RWPE2 (cell line): ENCODE results near the gene IL1RN.

Source experiments
- ATAC-seq: fragments of 200-7000 bp; cut with Tn5 transposase; 3 replicates; pipeline ENCODE4 v1.9.1; 2021; ENCODE audit warnings: low read depth
- DNase-seq: peaks from one replicate; pipeline ENCODE4 v3.0.0-alpha.2; 2020; ENCODE audit warnings: low spot score
- H3K27ac ChIP-seq: fragments of 450-650 bp; 2 replicates; pipeline ENCODE4 v1.5.1; 2017; ENCODE audit warnings: mild to moderate bottlenecking; ENCODE audit not compliant: poor library complexity, severe bottlenecking
- H3K27me3 ChIP-seq: fragments of 250-450 bp; sonication (Bioruptor Pico); 2 replicates; pipeline ENCODE4 v1.5.1; 2021; ENCODE audit warnings: mild to moderate bottlenecking, moderate library complexity; ENCODE audit not compliant: insufficient read depth, poor library complexity, severe bottlenecking
- H3K36me3 ChIP-seq: fragments of 250-450 bp; sonication (Bioruptor Pico); 2 replicates; pipeline ENCODE4 v1.5.1; 2020; ENCODE audit warnings: low read depth, mild to moderate bottlenecking, moderate library complexity
- H3K4me1 ChIP-seq: fragments of 250-450 bp; sonication (Bioruptor Pico); 2 replicates; pipeline ENCODE4 v1.5.1; 2021; ENCODE audit warnings: mild to moderate bottlenecking, moderate library complexity; ENCODE audit not compliant: insufficient read depth, poor library complexity, severe bottlenecking
- H3K4me3 ChIP-seq: fragments of 250-450 bp; sonication (Bioruptor Pico); 2 replicates; pipeline ENCODE4 v1.5.1; 2021; ENCODE audit warnings: mild to moderate bottlenecking, moderate library complexity; ENCODE audit not compliant: severe bottlenecking
- H3K9me3 ChIP-seq: fragments of 250-450 bp; sonication (Bioruptor Pico); 2 replicates; pipeline ENCODE4 v1.5.1; 2021; ENCODE audit warnings: mild to moderate bottlenecking, moderate library complexity; ENCODE audit not compliant: severe bottlenecking
- TF ChIP-seq, protein P1 (sequence below): fragments of 450-650 bp; IDR thresholded peaks from one replicate; pipeline ENCODE4 v1.5.1; 2017; ENCODE audit warnings: mild to moderate bottlenecking, moderate library complexity; ENCODE audit not compliant: poor library complexity, severe bottlenecking

Gene IL1RN

DNA sequence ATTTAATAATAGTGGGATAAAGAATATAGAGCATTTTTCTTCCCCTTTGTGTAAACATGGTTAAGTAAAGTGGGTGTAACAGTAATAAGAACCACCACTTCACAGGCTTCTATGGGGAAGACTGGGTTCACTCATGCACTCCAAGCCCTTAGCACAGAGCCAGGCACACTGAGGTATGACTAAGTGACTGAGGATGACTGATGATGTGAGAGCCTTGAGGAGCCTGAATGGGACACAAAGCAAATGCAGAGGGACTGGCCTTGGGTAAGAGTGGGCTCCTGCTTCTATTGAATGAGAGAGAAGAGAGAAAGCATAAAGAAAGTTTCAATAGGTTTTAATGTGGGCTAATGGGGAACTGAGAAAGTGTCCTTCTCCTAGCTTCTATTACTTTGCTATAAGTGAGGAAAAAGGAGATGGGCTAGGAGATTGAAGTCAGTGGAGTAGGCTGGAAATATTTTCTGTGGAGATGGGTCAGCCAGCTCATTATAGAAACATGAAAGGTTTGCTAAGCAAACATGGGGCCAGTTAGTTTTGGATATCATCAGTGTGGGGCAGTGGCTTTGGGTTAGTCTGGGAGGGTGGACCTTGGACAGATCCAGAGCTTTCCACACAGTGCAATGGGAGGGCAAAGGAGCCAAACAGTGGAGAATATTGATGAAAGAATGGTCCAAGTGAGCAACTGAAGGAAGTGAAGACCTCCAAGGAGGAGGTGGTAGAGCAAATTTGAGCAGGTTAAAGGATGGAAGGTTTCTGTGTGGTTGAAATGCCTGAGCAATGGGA is 39.0 kb upstream of the IL1RN start:
- Histone ChIP-seq H3K4me1 (peaks cover 8% of the 10 kb centered on the region), H3K27me3 (no peaks in the 10 kb centered on the region), H3K27ac (no peak overlapping the region), H3K36me3 (no peaks in the 10 kb centered on the region), H3K9me3 (no peaks in the 10 kb centered on the region), H3K4me3 (no peak overlapping the region)
- TF ChIP-seq, protein P1, sequence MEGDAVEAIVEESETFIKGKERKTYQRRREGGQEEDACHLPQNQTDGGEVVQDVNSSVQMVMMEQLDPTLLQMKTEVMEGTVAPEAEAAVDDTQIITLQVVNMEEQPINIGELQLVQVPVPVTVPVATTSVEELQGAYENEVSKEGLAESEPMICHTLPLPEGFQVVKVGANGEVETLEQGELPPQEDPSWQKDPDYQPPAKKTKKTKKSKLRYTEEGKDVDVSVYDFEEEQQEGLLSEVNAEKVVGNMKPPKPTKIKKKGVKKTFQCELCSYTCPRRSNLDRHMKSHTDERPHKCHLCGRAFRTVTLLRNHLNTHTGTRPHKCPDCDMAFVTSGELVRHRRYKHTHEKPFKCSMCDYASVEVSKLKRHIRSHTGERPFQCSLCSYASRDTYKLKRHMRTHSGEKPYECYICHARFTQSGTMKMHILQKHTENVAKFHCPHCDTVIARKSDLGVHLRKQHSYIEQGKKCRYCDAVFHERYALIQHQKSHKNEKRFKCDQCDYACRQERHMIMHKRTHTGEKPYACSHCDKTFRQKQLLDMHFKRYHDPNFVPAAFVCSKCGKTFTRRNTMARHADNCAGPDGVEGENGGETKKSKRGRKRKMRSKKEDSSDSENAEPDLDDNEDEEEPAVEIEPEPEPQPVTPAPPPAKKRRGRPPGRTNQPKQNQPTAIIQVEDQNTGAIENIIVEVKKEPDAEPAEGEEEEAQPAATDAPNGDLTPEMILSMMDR, result no peak
- DNase-seq (no peak), ATAC-seq (no peak)

GRCh38 chr2:113089916-113090315 is 37.5 kb upstream of the IL1RN start:
- DNase-seq (no peak), ATAC-seq (no peak)
- no peak overlapping the region for H3K27ac ChIP-seq
- H3K4me1 ChIP-seq, result peaks cover 8% of the 10 kb centered on the region
- no peak overlapping the region for H3K4me3 ChIP-seq
- no peaks in the 10 kb centered on the region for H3K27me3 ChIP-seq
- no peaks in the 10 kb centered on the region for H3K36me3 ChIP-seq
- no peaks in the 10 kb centered on the region for H3K9me3 ChIP-seq
- TF ChIP-seq, protein P1, result no peak

DNA sequence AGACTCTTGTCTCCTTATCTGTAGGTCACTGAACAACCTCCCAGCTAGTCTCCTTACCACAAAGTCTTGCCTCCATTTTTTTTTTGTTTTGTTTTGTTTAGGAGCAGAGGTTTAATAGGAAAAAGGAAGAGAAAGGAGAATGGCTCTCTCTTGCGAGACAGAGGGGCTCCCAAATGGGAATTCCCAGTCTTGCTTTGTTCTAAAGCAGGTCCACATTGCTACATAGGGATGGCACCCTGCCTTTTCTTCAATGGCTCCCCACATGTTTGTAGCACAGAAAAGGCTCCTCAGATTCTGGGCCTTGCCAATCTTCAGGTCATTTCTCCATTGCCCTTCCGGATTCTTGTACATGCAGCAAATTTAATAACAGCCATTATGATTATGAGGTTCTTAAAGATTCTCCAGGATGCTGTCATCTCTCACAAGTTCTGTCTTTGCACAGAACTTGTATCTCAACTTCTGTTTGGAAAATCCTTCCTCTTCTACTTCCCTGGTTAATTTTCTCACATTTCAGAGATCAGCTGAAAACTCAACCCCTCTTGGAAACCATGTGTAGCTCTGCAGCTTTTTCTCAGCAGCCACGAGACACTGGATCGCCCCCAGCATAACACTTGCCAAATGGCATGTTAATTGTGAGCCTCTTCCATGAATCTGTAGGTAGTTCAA is 36.0 kb upstream of the IL1RN start:
- Histone ChIP-seq H3K9me3 (no peaks in the 10 kb centered on the region), H3K27ac (no peak overlapping the region), H3K36me3 (no peaks in the 10 kb centered on the region), H3K4me3 (no peak overlapping the region), H3K27me3 (no peaks in the 10 kb centered on the region), H3K4me1 (no peaks in the 10 kb centered on the region)
- no peak for DNase-seq
- no peak for ATAC-seq
- TF ChIP-seq, protein P1, result no peak

DNA sequence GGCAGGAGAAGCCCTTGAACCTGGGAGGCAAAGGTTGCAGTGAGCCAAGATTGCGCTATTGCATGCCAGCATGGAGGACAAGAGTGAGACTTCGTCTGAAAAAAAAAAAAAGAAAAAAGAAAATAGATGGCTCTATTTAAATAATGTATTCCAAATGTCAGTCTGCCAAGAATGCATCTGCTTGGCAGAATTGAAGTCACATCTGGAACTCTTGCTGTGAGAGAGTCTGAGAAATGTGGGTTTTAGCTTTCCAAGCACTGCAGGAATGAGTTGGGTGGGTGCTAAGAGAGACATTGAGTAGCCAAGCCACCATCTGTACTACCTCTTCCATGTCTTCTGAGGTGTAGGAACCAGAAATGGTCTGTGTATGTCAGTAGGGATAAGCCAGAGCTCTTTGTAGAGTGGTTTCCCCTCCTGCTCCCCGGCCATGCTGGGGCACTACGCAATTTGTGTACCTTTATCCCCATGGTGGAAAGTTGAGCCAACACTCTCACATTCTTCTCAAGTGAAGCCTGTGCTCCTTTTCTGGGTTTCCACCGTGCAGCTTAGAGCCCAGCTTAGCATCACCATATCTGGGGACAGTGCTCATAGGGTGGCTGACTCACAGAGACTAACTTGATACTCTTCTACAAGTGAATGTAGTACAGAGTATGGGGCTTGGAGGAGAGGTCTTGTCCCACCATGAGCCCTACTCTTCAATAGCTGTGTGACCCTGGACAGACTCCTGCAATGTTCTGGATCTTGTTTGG is 34.4 kb upstream of the IL1RN start:
- no peak overlapping the region for H3K27ac ChIP-seq
- H3K36me3 ChIP-seq, result no peaks in the 10 kb centered on the region
- no peaks in the 10 kb centered on the region for H3K4me1 ChIP-seq
- H3K27me3 ChIP-seq, result no peaks in the 10 kb centered on the region
- ATAC-seq (no peak), DNase-seq (no peak)
- no peak overlapping the region for H3K4me3 ChIP-seq
- TF ChIP-seq, protein P1, result no peak
- no peaks in the 10 kb centered on the region for H3K9me3 ChIP-seq
